Measurements from ENCODE around the gene CDC25B.

GRCh38 chr20:3755814-3756480, 40.2 kb upstream of the CDC25B start:
- TF ChIP-seq NRF1 (IDR thresholded peaks at IDR 0.05; ENCODE audit: low read depth, low read length) (no peak), EZH2 (IDR thresholded peaks at IDR 0.05; ENCODE audit: low read depth, low read length, severe bottlenecking) (no peak), HDAC2 (IDR thresholded peaks at IDR 0.05; ENCODE audit: borderline replicate concordance in 1 of 2, low read depth in 2 of 2, low read length in 2 of 2) (no peak), POLR2A (IDR thresholded peaks at IDR 0.05; ENCODE audit: control extremely low read depth in 1 of 2, low read depth in 2 of 2, low read length in 2 of 2) (no peak), EP300 (IDR thresholded peaks at IDR 0.05; ENCODE audit: borderline replicate concordance in 1 of 2, low read depth in 2 of 2, low read length in 2 of 2) (no peak), KDM1A (IDR thresholded peaks at IDR 0.05; ENCODE audit: borderline replicate concordance, low read length) (no peak), CTCF (IDR thresholded peaks at IDR 0.05; ENCODE audit: control extremely low read depth in 1 of 3, insufficient read depth in 1 of 3, low read depth in 1 of 3, low read length in 3 of 3) (no peak), TCF12 (IDR thresholded peaks at IDR 0.05; ENCODE audit: low read depth, low read length) (no peak), BCL11A (IDR thresholded peaks at IDR 0.05; ENCODE audit: low read depth in 2 of 2, low read length in 2 of 2) (no peak), EGR1 (IDR thresholded peaks at IDR 0.05; ENCODE audit: borderline replicate concordance, low read depth, low read length) (no peak), TAF1 (IDR thresholded peaks at IDR 0.05; ENCODE audit: low read depth, low read length) (no peak)

Measured in H1 (cell line).